Mucosa of stomach (tissue), 1 donor: ENCODE results near the gene LTA.

Experiments used
- H3K27me3 ChIP-seq: one replicate; pipeline ENCODE4 v1.7.0; 2013; ENCODE audit warnings: mild to moderate bottlenecking, low read length; ENCODE audit not compliant: control insufficient read depth, insufficient read depth
- H3K36me3 ChIP-seq: one replicate; pipeline ENCODE4 v1.7.0; 2013; ENCODE audit warnings: low read length; ENCODE audit not compliant: control insufficient read depth, insufficient read depth
- H3K4me1 ChIP-seq: one replicate; pipeline ENCODE4 v1.7.0; 2013; ENCODE audit warnings: mild to moderate bottlenecking, low read length; ENCODE audit not compliant: control insufficient read depth, insufficient read depth
- H3K4me3 ChIP-seq: one replicate; pipeline ENCODE4 v1.7.0; 2013; ENCODE audit warnings: low read length
- H3K9ac ChIP-seq: one replicate; pipeline ENCODE4 v1.7.0; 2013; ENCODE audit warnings: mild to moderate bottlenecking, low read length, moderate library complexity
- H3K9me3 ChIP-seq: one replicate; pipeline ENCODE4 v1.7.0; 2013; ENCODE audit warnings: mild to moderate bottlenecking, low read length, moderate library complexity; ENCODE audit not compliant: control insufficient read depth
- donor health status: Pancreatic carcinoma.

LTA gene

DNA sequence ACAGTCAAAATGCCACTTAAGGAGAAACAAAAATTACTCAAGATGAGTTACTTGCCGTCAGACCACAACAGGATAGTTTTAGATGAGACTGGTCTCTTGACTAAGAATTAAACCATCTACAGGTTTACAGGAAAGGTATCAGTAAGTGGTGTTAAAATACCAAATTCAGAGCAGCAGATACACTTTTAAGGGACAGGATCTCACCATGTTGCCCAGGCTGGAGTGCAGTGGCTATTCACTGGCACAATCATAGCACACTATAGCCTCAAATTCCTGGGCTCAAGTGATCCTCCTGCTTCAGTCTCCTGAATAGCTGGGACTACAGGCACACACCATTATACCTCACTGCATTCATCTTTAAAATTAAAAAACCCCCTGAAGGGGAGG is 38.6 kb upstream of the LTA start:
- Histone ChIP-seq H3K36me3 (peaks cover 23% of the 10 kb centered on the region), H3K27me3 (no peaks in the 10 kb centered on the region), H3K9ac (no peak overlapping the region)

GRCh38 chr6:31534011-31534410 is 38.1 kb upstream of the LTA start:
- Histone ChIP-seq H3K27me3 (no peaks in the 10 kb centered on the region), H3K4me3 (no peak overlapping the region), H3K9ac (no peak overlapping the region), H3K9me3 (no peaks in the 10 kb centered on the region), H3K36me3 (peaks cover 23% of the 10 kb centered on the region), H3K4me1 (peaks cover 8% of the 10 kb centered on the region)

More for the DNA sequence above, 38.6 kb upstream of the LTA start:
- Histone ChIP-seq H3K9me3 (no peaks in the 10 kb centered on the region), H3K4me3 (no peak overlapping the region), H3K4me1 (peaks cover 2% of the 10 kb centered on the region)

DNA sequence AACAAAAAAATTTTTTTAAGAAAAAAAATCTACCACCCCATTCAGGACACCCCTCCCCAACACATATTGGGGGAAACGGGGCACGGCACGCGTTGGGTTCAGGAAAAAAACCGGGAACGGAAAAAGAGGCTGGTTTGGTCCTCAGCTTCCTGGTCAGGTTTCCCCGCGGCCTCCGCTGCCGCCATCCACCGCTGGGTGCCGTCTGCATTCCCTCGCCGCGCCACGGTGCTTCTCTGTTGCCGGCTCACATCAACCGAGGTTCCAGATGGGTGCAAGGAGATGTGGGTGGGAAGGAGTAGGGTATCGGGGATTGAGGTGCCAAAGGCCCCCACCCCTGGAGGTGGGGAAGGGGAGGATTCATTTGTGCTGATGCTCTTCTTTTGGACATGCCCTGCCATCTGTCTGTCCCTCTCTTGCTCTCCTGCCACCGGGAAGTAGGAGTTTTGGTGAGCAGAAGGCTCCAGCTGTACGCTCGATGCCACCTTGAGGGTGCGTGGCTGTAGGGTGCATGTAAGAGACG is 37.5 kb upstream of the LTA start:
- H3K9ac ChIP-seq = no peak overlapping the region
- no peaks in the 10 kb centered on the region for H3K9me3 ChIP-seq
- H3K4me3 ChIP-seq = no peak overlapping the region
- H3K27me3 ChIP-seq = no peaks in the 10 kb centered on the region
- H3K4me1 ChIP-seq = peaks cover 14% of the 10 kb centered on the region
- peaks cover 23% of the 10 kb centered on the region for H3K36me3 ChIP-seq

DNA sequence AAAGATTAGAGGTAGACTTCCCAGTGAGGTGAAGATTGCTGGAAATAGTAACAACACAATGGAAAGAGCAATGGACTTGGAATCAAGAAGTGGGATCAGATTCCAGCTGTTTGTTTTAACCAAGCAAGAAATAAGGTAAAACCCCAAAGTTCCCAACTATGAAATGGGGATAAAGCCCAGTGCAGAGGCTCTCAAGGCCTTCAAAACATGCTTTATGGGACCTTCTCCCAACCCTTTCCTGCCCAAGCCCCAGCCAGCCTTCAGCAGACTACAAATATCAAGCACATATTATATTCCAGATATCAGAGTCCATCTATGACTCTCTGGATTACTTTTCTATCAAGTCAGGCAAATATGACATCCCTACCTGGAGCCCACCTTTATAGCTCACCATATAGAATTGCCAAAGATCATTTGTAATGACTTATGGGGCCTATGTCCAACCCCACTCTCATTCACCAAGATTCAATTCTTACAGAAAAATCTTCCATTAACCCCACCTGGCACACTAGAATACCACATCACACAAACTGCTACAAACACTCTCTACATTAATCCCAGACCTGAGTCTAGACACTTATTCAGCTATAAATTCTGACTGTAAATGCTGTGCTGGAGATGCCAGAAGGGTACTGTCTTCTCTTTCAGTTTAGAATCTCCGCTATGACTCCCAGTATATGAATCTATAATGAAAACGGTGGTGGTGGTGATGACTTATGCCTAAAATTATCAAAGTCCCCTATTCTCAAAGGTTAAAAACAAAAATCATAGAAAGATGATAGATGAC is 36.4 kb upstream of the LTA start:
- Histone ChIP-seq H3K4me1 (peaks cover 24% of the 10 kb centered on the region), H3K9me3 (no peaks in the 10 kb centered on the region), H3K36me3 (peaks cover 18% of the 10 kb centered on the region)

GRCh38 chr6:31538805-31539400 is 33.2 kb upstream of the LTA start:
- H3K27me3 ChIP-seq = no peaks in the 10 kb centered on the region
- H3K9ac ChIP-seq = peak overlapping the region; percentile 90
- peaks cover 8% of the 10 kb centered on the region for H3K36me3 ChIP-seq
- no peak overlapping the region for H3K4me3 ChIP-seq
- peaks cover 30% of the 10 kb centered on the region for H3K4me1 ChIP-seq
- no peaks in the 10 kb centered on the region for H3K9me3 ChIP-seq

More for the DNA sequence above, 36.4 kb upstream of the LTA start:
- H3K9ac ChIP-seq = peak overlapping the region; percentile 26
- no peaks in the 10 kb centered on the region for H3K27me3 ChIP-seq
- no peak overlapping the region for H3K4me3 ChIP-seq

DNA sequence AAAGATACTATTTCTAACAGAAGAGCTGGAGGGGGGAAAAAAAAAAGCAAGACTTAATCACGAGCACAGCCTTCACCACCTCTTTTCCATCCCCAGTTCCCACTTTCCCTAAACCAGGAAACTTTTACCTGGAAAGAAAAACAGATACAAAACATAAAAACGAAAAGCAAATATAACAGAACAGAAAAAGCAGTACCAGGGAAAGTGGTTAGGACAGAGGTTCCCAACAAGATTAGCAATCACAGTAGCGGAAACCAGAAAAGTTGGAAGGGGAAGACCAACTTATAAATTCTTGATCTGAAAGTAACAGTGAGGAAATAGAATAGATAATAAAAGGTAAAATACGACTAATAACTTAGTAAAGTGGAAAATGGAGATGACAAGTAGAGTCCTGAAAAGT is 31.4 kb upstream of the LTA start:
- Histone ChIP-seq H3K9ac (peak overlapping the region; percentile 90), H3K36me3 (peaks cover 7% of the 10 kb centered on the region), H3K27me3 (no peaks in the 10 kb centered on the region), H3K4me1 (peaks cover 30% of the 10 kb centered on the region), H3K9me3 (no peaks in the 10 kb centered on the region), H3K4me3 (peak overlapping the region; percentile 96)

GRCh38 chr6:31541059-31541657 is 30.9 kb upstream of the LTA start:
- peak overlapping the region; percentile 90 for H3K9ac ChIP-seq
- no peaks in the 10 kb centered on the region for H3K9me3 ChIP-seq
- H3K27me3 ChIP-seq = no peaks in the 10 kb centered on the region
- peaks cover 2% of the 10 kb centered on the region for H3K36me3 ChIP-seq
- H3K4me3 ChIP-seq = peak overlapping the region; percentile 96
- peaks cover 30% of the 10 kb centered on the region for H3K4me1 ChIP-seq

DNA sequence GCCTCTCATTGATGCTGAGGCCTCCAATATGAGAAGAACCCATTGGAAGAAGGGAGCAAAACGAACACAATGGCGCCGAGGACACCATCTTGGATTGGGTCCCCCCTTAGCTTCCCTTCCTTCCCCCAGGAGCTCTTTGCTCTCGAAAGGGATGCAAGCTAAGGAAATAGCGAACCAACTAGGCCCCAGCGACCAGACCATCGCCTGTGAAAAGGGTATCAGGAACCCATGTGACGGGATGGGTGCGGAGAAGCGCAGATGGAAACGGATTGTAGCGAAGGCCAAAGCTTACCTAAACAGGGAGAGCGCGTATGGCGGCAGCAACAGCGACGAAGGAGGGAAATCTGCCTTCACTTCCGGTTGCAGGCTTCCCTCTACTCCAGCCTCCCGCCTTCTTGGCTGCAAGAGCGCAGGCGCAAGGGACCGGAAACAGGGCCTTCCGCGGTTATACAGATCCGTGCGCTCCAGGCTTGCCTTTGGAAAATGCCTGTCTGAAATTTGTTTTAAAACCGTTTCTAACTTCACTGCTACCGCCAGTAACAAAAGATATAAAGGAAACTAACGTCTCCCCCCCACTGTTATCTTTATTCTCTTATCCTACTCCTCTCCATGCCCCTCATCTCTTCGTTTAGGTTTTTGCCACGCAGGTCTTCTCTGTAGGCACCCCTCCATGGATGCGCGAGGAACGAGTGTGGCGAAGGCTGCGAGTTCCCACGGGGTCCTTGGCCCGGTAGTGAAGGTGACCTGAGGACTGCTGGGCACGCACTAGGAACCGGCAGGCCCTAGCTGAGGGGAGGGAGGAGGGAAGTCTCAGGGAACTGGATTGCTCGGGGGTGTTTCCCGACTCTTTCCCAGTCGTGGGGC is 30.2 kb upstream of the LTA start, which contains the start of gene DDX39B:
Gene DDX39B (minus strand): TSS at position 346 of the 864 bp plus-strand sequence. CDS start 1,471 bp downstream, outside the sequence.
- H3K4me1 ChIP-seq = peaks cover 34% of the 10 kb centered on the region
- no peaks in the 10 kb centered on the region for H3K36me3 ChIP-seq
- no peaks in the 10 kb centered on the region for H3K27me3 ChIP-seq
- H3K4me3 ChIP-seq = peak within 1 kb of the TSS; percentile 96
- peak within 1 kb of the TSS; percentile 90 for H3K9ac ChIP-seq
- H3K9me3 ChIP-seq = no peaks in the 10 kb centered on the region

DNA sequence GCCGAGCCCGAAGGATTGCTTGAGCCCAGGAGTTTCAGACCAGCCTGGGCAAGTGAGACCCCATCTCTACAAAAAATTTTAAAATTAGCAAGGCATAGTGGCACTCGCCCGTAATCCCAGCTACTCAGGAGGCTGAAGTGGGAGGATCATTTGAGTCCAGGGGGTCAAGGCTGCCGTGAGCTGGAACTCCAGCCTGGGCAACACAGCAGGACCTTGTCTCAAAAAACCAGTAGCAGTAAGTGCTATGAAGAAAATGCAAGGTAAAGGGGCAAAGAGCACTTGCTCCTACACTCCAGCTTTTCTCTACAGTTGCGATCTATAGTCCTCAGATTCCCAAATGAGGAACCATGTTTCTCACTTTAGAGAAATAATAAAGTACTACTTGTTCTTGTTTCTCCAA is 28.4 kb upstream of the LTA start:
- no peaks in the 10 kb centered on the region for H3K27me3 ChIP-seq
- H3K9ac ChIP-seq = no peak overlapping the region
- no peak overlapping the region for H3K4me3 ChIP-seq
- H3K4me1 ChIP-seq = peaks cover 39% of the 10 kb centered on the region
- no peaks in the 10 kb centered on the region for H3K36me3 ChIP-seq
- no peaks in the 10 kb centered on the region for H3K9me3 ChIP-seq

GRCh38 chr6:31544676-31545075 is 27.4 kb upstream of the LTA start:
- Histone ChIP-seq H3K36me3 (no peaks in the 10 kb centered on the region), H3K9me3 (no peaks in the 10 kb centered on the region), H3K4me1 (peaks cover 30% of the 10 kb centered on the region), H3K9ac (no peak overlapping the region), H3K4me3 (no peak overlapping the region), H3K27me3 (no peaks in the 10 kb centered on the region)

GRCh38 chr6:31545291-31545690 is 26.8 kb upstream of the LTA start:
- H3K9ac ChIP-seq = no peak overlapping the region

More at GRCh38 chr6:31545291-31545690, 26.8 kb upstream of the LTA start:
- Histone ChIP-seq H3K4me1 (peaks cover 24% of the 10 kb centered on the region), H3K27me3 (no peaks in the 10 kb centered on the region), H3K36me3 (no peaks in the 10 kb centered on the region), H3K9me3 (no peaks in the 10 kb centered on the region), H3K4me3 (no peak overlapping the region)
